Measurements from ENCODE around the gene PRELID3B. TPM values are rescaled to one million over a fixed set of nuclear protein-coding genes. Genes with fewer than 3 reads are reported as not detected.

PRELID3B gene
- total RNA-seq, 1 experiment from 2014 or later = 137 TPM

- CTCF ChIA-PET = no interaction called here
- intact Hi-C loops (cut with micrococcal nuclease; ENCODE audit: unreplicated experiment) = no loop called here
- no TSS peak for BruUV-seq (replicated peaks)
These were observed 9.1 kb upstream of the PRELID3B start for GRCh38 chr20:59051666-59052185.

GRCh38 chr20:59050437-59050836 lies 7.9 kb upstream of the PRELID3B start:
- H3F3A ChIP-seq (ENCODE audit: insufficient read depth, low read depth) = peaks cover 26% of the 10 kb centered on the region
- no peak overlapping the region for H3K4me2 ChIP-seq
- H4K20me1 ChIP-seq (ENCODE audit: insufficient read depth) = no peaks in the 10 kb centered on the region
- H3K9me2 ChIP-seq (ENCODE audit: insufficient read depth) = no peaks in the 10 kb centered on the region
- H2AFZ ChIP-seq = no peak overlapping the region
- intact Hi-C loops (cut with micrococcal nuclease; ENCODE audit: unreplicated experiment) = no loop called here
- CTCF ChIA-PET = no interaction called here
- POLR2A ChIA-PET (ENCODE audit: unreplicated experiment) = interaction anchor here (0.6 kb wide), 2 partner anchors 9 to 1578 kb away, joined by 6 to 7 read pairs; no protein-coding TSS in a partner anchor
- H3K4me3 ChIP-seq = no peak overlapping the region
- H3K36me3 ChIP-seq (ENCODE audit: low read depth) = no peaks in the 10 kb centered on the region
- no peaks in the 10 kb centered on the region for H3K79me2 ChIP-seq (ENCODE audit: low read depth)
- TF ChIP-seq CTCF (conservative IDR thresholded peaks at IDR 0.05) (no peak), EZH2 (IDR thresholded peaks at IDR 0.05; ENCODE audit: low read depth) (no peak)
- no TSS peak for BruUV-seq (replicated peaks)
- DNase-seq = no peak
- H3K27ac ChIP-seq = no peak overlapping the region
- H3K9me3 ChIP-seq (ENCODE audit: insufficient read depth, low read depth) = no peaks in the 10 kb centered on the region
- peaks cover 49% of the 10 kb centered on the region for H3K4me1 ChIP-seq (replicated peaks; ENCODE audit: insufficient read depth)
- H3K27me3 ChIP-seq (ENCODE audit: insufficient read depth, low read depth) = no peaks in the 10 kb centered on the region

More at GRCh38 chr20:59051666-59052185, 9.1 kb upstream of the PRELID3B start:
- H3K79me2 ChIP-seq (ENCODE audit: low read depth) = no peaks in the 10 kb centered on the region
- no peak overlapping the region for H3K27ac ChIP-seq
- H3K4me1 ChIP-seq (replicated peaks; ENCODE audit: insufficient read depth) = peaks cover 36% of the 10 kb centered on the region
- H3K9me3 ChIP-seq (ENCODE audit: insufficient read depth, low read depth) = no peaks in the 10 kb centered on the region
- peaks cover 26% of the 10 kb centered on the region for H3F3A ChIP-seq (ENCODE audit: insufficient read depth, low read depth)
- no peak overlapping the region for H3K4me2 ChIP-seq
- H3K9me2 ChIP-seq (ENCODE audit: insufficient read depth) = no peaks in the 10 kb centered on the region
- TF ChIP-seq EZH2 (IDR thresholded peaks at IDR 0.05; ENCODE audit: low read depth) = no peak
- TF ChIP-seq CTCF (conservative IDR thresholded peaks at IDR 0.05) = no peak
- POLR2A ChIA-PET (ENCODE audit: unreplicated experiment) = no interaction called here
- H2AFZ ChIP-seq = no peak overlapping the region
- no peaks in the 10 kb centered on the region for H3K36me3 ChIP-seq (ENCODE audit: low read depth)
- H4K20me1 ChIP-seq (ENCODE audit: insufficient read depth) = no peaks in the 10 kb centered on the region
- no peak overlapping the region for H3K4me3 ChIP-seq
- DNase-seq = no peak
- no peaks in the 10 kb centered on the region for H3K27me3 ChIP-seq (ENCODE audit: insufficient read depth, low read depth)

- TF ChIP-seq EZH2 (IDR thresholded peaks at IDR 0.05; ENCODE audit: low read depth) (no peak), CTCF (conservative IDR thresholded peaks at IDR 0.05) (no peak)
These were observed 6.1 kb upstream of the PRELID3B start for GRCh38 chr20:59048681-59049030.

More at GRCh38 chr20:59048681-59049030, 6.1 kb upstream of the PRELID3B start:
- H3K27me3 ChIP-seq (ENCODE audit: insufficient read depth, low read depth) = no peaks in the 10 kb centered on the region
- ChIA-PET POLR2A (ENCODE audit: unreplicated experiment) (no interaction called here), CTCF (no interaction called here)
- H3K4me2 ChIP-seq = peak overlapping the region; percentile 73
- H4K20me1 ChIP-seq (ENCODE audit: insufficient read depth) = no peaks in the 10 kb centered on the region
- intact Hi-C loops (cut with micrococcal nuclease; ENCODE audit: unreplicated experiment) = no loop called here
- H3K4me1 ChIP-seq (replicated peaks; ENCODE audit: insufficient read depth) = peaks cover 67% of the 10 kb centered on the region
- BruUV-seq (replicated peaks) = no TSS peak
- H3K79me2 ChIP-seq (ENCODE audit: low read depth) = no peaks in the 10 kb centered on the region
- peak overlapping the region; percentile 91 for H3K27ac ChIP-seq
- H3K9me2 ChIP-seq (ENCODE audit: insufficient read depth) = no peaks in the 10 kb centered on the region
- peak overlapping the region; percentile 46 for H3K4me3 ChIP-seq
- no peak for DNase-seq
- no peaks in the 10 kb centered on the region for H3K9me3 ChIP-seq (ENCODE audit: insufficient read depth, low read depth)
- peaks cover 37% of the 10 kb centered on the region for H3F3A ChIP-seq (ENCODE audit: insufficient read depth, low read depth)
- no peaks in the 10 kb centered on the region for H3K36me3 ChIP-seq (ENCODE audit: low read depth)
- 0 out of 2 replicates have a peak overlapping the region, but pooled peaks have one; percentile 0 for H2AFZ ChIP-seq

Data from PC-9 (cell line).